ENCODE results near the gene GBP2. TPM values are rescaled to one million over a fixed set of nuclear protein-coding genes. Genes with fewer than 3 reads are reported as not detected.

The GBP2 gene
- total and polyA plus RNA-seq, 9 of the 15 experiments (the other 6 are each of a cell fraction or from before 2014, with no cell fraction given), result 0.45 to 2.2 (median 0.69) TPM

Other genes with a start within 250 kb of the GBP2 start
Only the 7 nearest of the 9 such genes appear.
- gene KYAT3, start 133.5 kb downstream of the GBP2 start, total RNA-seq (2014; rRNA removed), result 19.2 and 19.8 TPM in 2 replicates
- 44.6 and 48.5 TPM in 2 replicates for gene KYAT3, start 133.5 kb downstream of the GBP2 start, total RNA-seq (2014; rRNA removed; fragmentation: Illumina TruSeq; extraction: Trizol)
- gene KYAT3, start 133.5 kb downstream of the GBP2 start, total RNA-seq (2015; rRNA removed; fragmentation: Illumina TruSeq; extraction: Trizol), result 31.7 and 33.7 TPM in 2 replicates
- 30.5 and 32.8 TPM in 2 replicates for gene KYAT3, start 133.5 kb downstream of the GBP2 start, total RNA-seq (2021)
- 34.3 and 60.3 TPM in 2 replicates for gene KYAT3, start 133.5 kb downstream of the GBP2 start, polyA plus RNA-seq (2011; rRNA removed)
- gene KYAT3, start 133.5 kb downstream of the GBP2 start, polyA plus RNA-seq (2014; fragmentation: Illumina TruSeq; extraction: Trizol), result 38.4 and 47.6 TPM in 2 replicates
- gene KYAT3, start 133.5 kb downstream of the GBP2 start, polyA plus RNA-seq (2014; fragmentation: Nextera tagmentation; extraction: Ambion mirVana), result 10 to 100 TPM; 51.8 to 54.8 TPM
- gene KYAT3, start 133.5 kb downstream of the GBP2 start, polyA plus RNA-seq (2014; rRNA removed), result 36.3 and 37.4 TPM in 2 replicates
- gene RBMXL1, start 133.5 kb downstream of the GBP2 start, total RNA-seq (2014; rRNA removed), result 11.4 and 12.9 TPM in 2 replicates
- 21.2 and 24.9 TPM in 2 replicates for gene RBMXL1, start 133.5 kb downstream of the GBP2 start, total RNA-seq (2014; rRNA removed; fragmentation: Illumina TruSeq; extraction: Trizol)
- 19.2 and 19.4 TPM in 2 replicates for gene RBMXL1, start 133.5 kb downstream of the GBP2 start, total RNA-seq (2015; rRNA removed; fragmentation: Illumina TruSeq; extraction: Trizol)
- gene RBMXL1, start 133.5 kb downstream of the GBP2 start, total RNA-seq (2021), result 19.0 and 21.8 TPM in 2 replicates
- 8.4 and 12.7 TPM in 2 replicates for gene RBMXL1, start 133.5 kb downstream of the GBP2 start, polyA plus RNA-seq (2011; rRNA removed)
- gene RBMXL1, start 133.5 kb downstream of the GBP2 start, polyA plus RNA-seq (2014; fragmentation: Illumina TruSeq; extraction: Trizol), result 16.4 and 21.7 TPM in 2 replicates
- 10 to 100 TPM; 12.3 to 13.0 TPM for gene RBMXL1, start 133.5 kb downstream of the GBP2 start, polyA plus RNA-seq (2014; fragmentation: Nextera tagmentation; extraction: Ambion mirVana)
- gene RBMXL1, start 133.5 kb downstream of the GBP2 start, polyA plus RNA-seq (2014; rRNA removed), result 9.5 and 10.2 TPM in 2 replicates
- not detected in 2 replicates for gene GBP3, start 103.2 kb downstream of the GBP2 start, total RNA-seq (2014; rRNA removed)
- 0.11 TPM in 1 of 2 replicates, not detected in the other for gene GBP3, start 103.2 kb downstream of the GBP2 start, total RNA-seq (2014; rRNA removed; fragmentation: Illumina TruSeq; extraction: Trizol)
- 0.14 TPM in 1 of 2 replicates, not detected in the other for gene GBP3, start 103.2 kb downstream of the GBP2 start, total RNA-seq (2015; rRNA removed; fragmentation: Illumina TruSeq; extraction: Trizol)
- 0.22 TPM in 1 of 2 replicates, not detected in the other for gene GBP3, start 103.2 kb downstream of the GBP2 start, total RNA-seq (2021)
- gene GBP3, start 103.2 kb downstream of the GBP2 start, polyA plus RNA-seq (2011; rRNA removed), result 0.05 and 0.11 TPM in 2 replicates
- 0.07 TPM in 1 of 2 replicates, not detected in the other for gene GBP3, start 103.2 kb downstream of the GBP2 start, polyA plus RNA-seq (2014; fragmentation: Illumina TruSeq; extraction: Trizol)
- under 1 TPM in 1 of 2 experiments, not detected in 1; 0.07 TPM for gene GBP3, start 103.2 kb downstream of the GBP2 start, polyA plus RNA-seq (2014; fragmentation: Nextera tagmentation; extraction: Ambion mirVana)
- gene GBP3, start 103.2 kb downstream of the GBP2 start, polyA plus RNA-seq (2014; rRNA removed), result not detected in 2 replicates
- not detected in 2 replicates for gene GBP1, start 60.9 kb downstream of the GBP2 start, total RNA-seq (2014; rRNA removed)
- not detected in 2 replicates for gene GBP1, start 60.9 kb downstream of the GBP2 start, total RNA-seq (2014; rRNA removed; fragmentation: Illumina TruSeq; extraction: Trizol)
- gene GBP1, start 60.9 kb downstream of the GBP2 start, total RNA-seq (2015; rRNA removed; fragmentation: Illumina TruSeq; extraction: Trizol), result not detected in 2 replicates
- gene GBP1, start 60.9 kb downstream of the GBP2 start, total RNA-seq (2021), result 0.20 TPM in 1 of 2 replicates, not detected in the other
- gene GBP1, start 60.9 kb downstream of the GBP2 start, polyA plus RNA-seq (2011; rRNA removed), result not detected in 2 replicates
- gene GBP1, start 60.9 kb downstream of the GBP2 start, polyA plus RNA-seq (2014; fragmentation: Illumina TruSeq; extraction: Trizol), result not detected in 2 replicates
- gene GBP1, start 60.9 kb downstream of the GBP2 start, polyA plus RNA-seq (2014; fragmentation: Nextera tagmentation; extraction: Ambion mirVana), result not detected
- gene GBP1, start 60.9 kb downstream of the GBP2 start, polyA plus RNA-seq (2014; rRNA removed), result not detected in 2 replicates
- not detected in 2 replicates for gene GBP7, start 49.9 kb upstream of the GBP2 start, total RNA-seq (2014; rRNA removed)
- gene GBP7, start 49.9 kb upstream of the GBP2 start, total RNA-seq (2014; rRNA removed; fragmentation: Illumina TruSeq; extraction: Trizol), result not detected in 2 replicates
- gene GBP7, start 49.9 kb upstream of the GBP2 start, total RNA-seq (2015; rRNA removed; fragmentation: Illumina TruSeq; extraction: Trizol), result not detected in 2 replicates
- not detected in 2 replicates for gene GBP7, start 49.9 kb upstream of the GBP2 start, total RNA-seq (2021)
- not detected in 2 replicates for gene GBP7, start 49.9 kb upstream of the GBP2 start, polyA plus RNA-seq (2011; rRNA removed)
- gene GBP7, start 49.9 kb upstream of the GBP2 start, polyA plus RNA-seq (2014; fragmentation: Illumina TruSeq; extraction: Trizol), result not detected in 2 replicates
- under 1 TPM in 1 of 2 experiments, not detected in 1; 0.03 TPM for gene GBP7, start 49.9 kb upstream of the GBP2 start, polyA plus RNA-seq (2014; fragmentation: Nextera tagmentation; extraction: Ambion mirVana)
- gene GBP7, start 49.9 kb upstream of the GBP2 start, polyA plus RNA-seq (2014; rRNA removed), result not detected in 2 replicates
- gene GBP4, start 72.8 kb upstream of the GBP2 start, total RNA-seq (2014; rRNA removed), result 0.05 and 0.08 TPM in 2 replicates
- 0.07 and 0.19 TPM in 2 replicates for gene GBP4, start 72.8 kb upstream of the GBP2 start, total RNA-seq (2014; rRNA removed; fragmentation: Illumina TruSeq; extraction: Trizol)
- 0.04 and 0.22 TPM in 2 replicates for gene GBP4, start 72.8 kb upstream of the GBP2 start, total RNA-seq (2015; rRNA removed; fragmentation: Illumina TruSeq; extraction: Trizol)
- gene GBP4, start 72.8 kb upstream of the GBP2 start, total RNA-seq (2021), result 0.11 and 0.24 TPM in 2 replicates
- gene GBP4, start 72.8 kb upstream of the GBP2 start, polyA plus RNA-seq (2011; rRNA removed), result 0.40 and 1.5 TPM in 2 replicates
- gene GBP4, start 72.8 kb upstream of the GBP2 start, polyA plus RNA-seq (2014; fragmentation: Illumina TruSeq; extraction: Trizol), result 0.04 and 0.11 TPM in 2 replicates
- gene GBP4, start 72.8 kb upstream of the GBP2 start, polyA plus RNA-seq (2014; fragmentation: Nextera tagmentation; extraction: Ambion mirVana), result under 1 TPM; 0.04 to 0.11 TPM
- 0.07 and 0.17 TPM in 2 replicates for gene GBP4, start 72.8 kb upstream of the GBP2 start, polyA plus RNA-seq (2014; rRNA removed)
- 0.23 and 0.61 TPM in 2 replicates for gene GBP5, start 146.7 kb upstream of the GBP2 start, total RNA-seq (2014; rRNA removed)
- 0.69 and 0.86 TPM in 2 replicates for gene GBP5, start 146.7 kb upstream of the GBP2 start, total RNA-seq (2014; rRNA removed; fragmentation: Illumina TruSeq; extraction: Trizol)
- gene GBP5, start 146.7 kb upstream of the GBP2 start, total RNA-seq (2015; rRNA removed; fragmentation: Illumina TruSeq; extraction: Trizol), result 0.36 and 0.57 TPM in 2 replicates
- gene GBP5, start 146.7 kb upstream of the GBP2 start, total RNA-seq (2021), result 0.29 and 0.40 TPM in 2 replicates
- 0.91 and 2.9 TPM in 2 replicates for gene GBP5, start 146.7 kb upstream of the GBP2 start, polyA plus RNA-seq (2011; rRNA removed)
- 0.58 and 0.66 TPM in 2 replicates for gene GBP5, start 146.7 kb upstream of the GBP2 start, polyA plus RNA-seq (2014; fragmentation: Illumina TruSeq; extraction: Trizol)
- gene GBP5, start 146.7 kb upstream of the GBP2 start, polyA plus RNA-seq (2014; fragmentation: Nextera tagmentation; extraction: Ambion mirVana), result under 1 TPM; 0.35 to 0.57 TPM
- 0.49 and 0.65 TPM in 2 replicates for gene GBP5, start 146.7 kb upstream of the GBP2 start, polyA plus RNA-seq (2014; rRNA removed)

All from K562 (cell line).